A673 (cell line): ENCODE data around the gene ATP10D. TPM values are rescaled to one million over a fixed set of nuclear protein-coding genes. Genes with fewer than 3 reads are reported as not detected.

Experiments used
- BruUV-seq: library from RNA; stranded (reverse); fragments of 400-500 nt; replicated peaks from 2 replicates; lab custom pipeline; 2021; lab: Mats Ljungman, UMichigan
- CTCF ChIA-PET: fragments of 300-600 bp; sonication (Branson Sonifier 250); formaldehyde crosslinking; loops from one replicate; lab custom pipeline; 2022; ENCODE audit warnings: antibody characterized with exemption; lab: Charles Lee
- POLR2A ChIA-PET: fragments of 300-600 bp; sonication (Branson Sonifier 250); formaldehyde crosslinking; loops from one replicate; lab custom pipeline; 2022; ENCODE audit warnings: antibody characterized with exemption; ENCODE audit not compliant: low non-redundant PET; lab: Charles Lee
- DNase-seq: peaks from one replicate; pipeline ENCODE4 v3.0.0-alpha.2; 2015; ENCODE audit warnings: low spot score
- H3K27ac ChIP-seq: fragments of 200-600 bp; sonication (generic); 2 replicates; pipeline ENCODE4 v1.5.1; 2016; ENCODE audit warnings: mixed run types, low read depth, mild to moderate bottlenecking, mixed read lengths, antibody characterized with exemption, low read length; ENCODE audit not compliant: poor library complexity, severe bottlenecking
- H3K27me3 ChIP-seq: fragments of 200-600 bp; sonication (generic); replicated peaks from 2 replicates; pipeline ENCODE4 v1.6.1; 2017; ENCODE audit warnings: mixed run types, low read depth, mild to moderate bottlenecking, mixed read lengths, antibody characterized with exemption, low read length; ENCODE audit not compliant: insufficient read depth, poor library complexity
- H3K36me3 ChIP-seq: fragments of 200-600 bp; sonication (generic); 2 replicates; pipeline ENCODE4 v1.6.1; 2016; ENCODE audit warnings: mixed run types, mild to moderate bottlenecking, mixed read lengths, antibody characterized with exemption, low read length; ENCODE audit not compliant: insufficient read depth, poor library complexity, severe bottlenecking
- H3K4me1 ChIP-seq: fragments of 200-600 bp; sonication (generic); 2 replicates; pipeline ENCODE4 v1.6.1; 2017; ENCODE audit warnings: mixed run types, mild to moderate bottlenecking, mixed read lengths, antibody characterized with exemption, low read length; ENCODE audit not compliant: insufficient read depth, poor library complexity, severe bottlenecking
- H3K4me3 ChIP-seq: fragments of 200-600 bp; sonication (generic); 2 replicates; pipeline ENCODE4 v1.5.1; 2016; ENCODE audit warnings: low read depth, mixed run types, mild to moderate bottlenecking, mixed read lengths, low read length; ENCODE audit not compliant: poor library complexity, severe bottlenecking
- H3K9me3 ChIP-seq: fragments of 200-600 bp; sonication (generic); 2 replicates; pipeline ENCODE4 v1.6.1; 2016; ENCODE audit warnings: mixed run types, low read depth, mild to moderate bottlenecking, mixed read lengths, antibody characterized with exemption, low read length; ENCODE audit not compliant: poor library complexity, severe bottlenecking
- EZH2 ChIP-seq: fragments of 200-600 bp; sonication (generic); IDR thresholded peaks from 2 replicates; pipeline ENCODE4 v1.6.1; 2017; ENCODE audit warnings: borderline replicate concordance, low read depth, mild to moderate bottlenecking, mixed read lengths, antibody characterized with exemption, low read length; ENCODE audit not compliant: poor library complexity, severe bottlenecking
- intact Hi-C: fragments of 100-400 bp; cut with micrococcal nuclease; formaldehyde crosslinking; loops from one replicate; pipeline ENCODE4 v1.10.0; 2022; ENCODE audit not compliant: unreplicated experiment
- total RNA-seq: library from RNA; stranded (reverse); gene quantifications from 2 replicates; pipeline ENCODE4 v1.2.3, GENCODE V29; 2021
- TF ChIP-seq, protein P1 (sequence below): fragments of 300-800, 200-600 bp; sonication (generic); conservative IDR thresholded peaks from 2 replicates; pipeline ENCODE4 v1.5.1; 2017; ENCODE audit warnings: low read depth, mild to moderate bottlenecking, antibody characterized with exemption, low read length, moderate library complexity, mixed read lengths

Gene ATP10D
- total RNA-seq, 1 experiment from 2014 or later, result 16.1 TPM

DNA sequence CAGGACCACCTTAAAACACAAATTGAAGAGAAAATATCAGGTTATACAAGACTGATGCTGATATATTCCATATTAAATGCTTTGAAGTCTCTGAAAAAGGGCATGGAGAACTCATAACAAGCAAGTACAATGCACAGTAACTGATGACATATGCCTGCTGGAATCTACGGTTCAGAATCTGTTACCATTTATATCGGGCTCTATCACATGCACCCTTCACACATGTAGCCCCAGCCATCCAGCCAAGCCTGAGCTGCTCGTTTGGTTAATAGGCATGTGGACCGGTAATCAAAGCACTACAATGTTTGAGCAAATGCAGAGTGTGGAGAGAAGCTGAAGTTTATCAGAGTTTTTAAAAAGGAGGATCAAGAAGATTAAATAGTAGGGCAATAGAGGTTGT lies 33.4 kb upstream of the ATP10D start:
- POLR2A ChIA-PET, result no interaction called here
- H3K27me3 ChIP-seq, result no peaks in the 10 kb centered on the region
- intact Hi-C loops, result no loop called here
- no peaks in the 10 kb centered on the region for H3K9me3 ChIP-seq
- no peaks in the 10 kb centered on the region for H3K4me1 ChIP-seq
- CTCF ChIA-PET, result no interaction called here
- BruUV-seq, result no TSS peak
- H3K36me3 ChIP-seq, result no peaks in the 10 kb centered on the region
- DNase-seq, result no peak
- H3K27ac ChIP-seq, result no peak overlapping the region
- TF ChIP-seq, protein P1, sequence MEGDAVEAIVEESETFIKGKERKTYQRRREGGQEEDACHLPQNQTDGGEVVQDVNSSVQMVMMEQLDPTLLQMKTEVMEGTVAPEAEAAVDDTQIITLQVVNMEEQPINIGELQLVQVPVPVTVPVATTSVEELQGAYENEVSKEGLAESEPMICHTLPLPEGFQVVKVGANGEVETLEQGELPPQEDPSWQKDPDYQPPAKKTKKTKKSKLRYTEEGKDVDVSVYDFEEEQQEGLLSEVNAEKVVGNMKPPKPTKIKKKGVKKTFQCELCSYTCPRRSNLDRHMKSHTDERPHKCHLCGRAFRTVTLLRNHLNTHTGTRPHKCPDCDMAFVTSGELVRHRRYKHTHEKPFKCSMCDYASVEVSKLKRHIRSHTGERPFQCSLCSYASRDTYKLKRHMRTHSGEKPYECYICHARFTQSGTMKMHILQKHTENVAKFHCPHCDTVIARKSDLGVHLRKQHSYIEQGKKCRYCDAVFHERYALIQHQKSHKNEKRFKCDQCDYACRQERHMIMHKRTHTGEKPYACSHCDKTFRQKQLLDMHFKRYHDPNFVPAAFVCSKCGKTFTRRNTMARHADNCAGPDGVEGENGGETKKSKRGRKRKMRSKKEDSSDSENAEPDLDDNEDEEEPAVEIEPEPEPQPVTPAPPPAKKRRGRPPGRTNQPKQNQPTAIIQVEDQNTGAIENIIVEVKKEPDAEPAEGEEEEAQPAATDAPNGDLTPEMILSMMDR, result no peak
- no peak for TF ChIP-seq EZH2
- no peak overlapping the region for H3K4me3 ChIP-seq

DNA sequence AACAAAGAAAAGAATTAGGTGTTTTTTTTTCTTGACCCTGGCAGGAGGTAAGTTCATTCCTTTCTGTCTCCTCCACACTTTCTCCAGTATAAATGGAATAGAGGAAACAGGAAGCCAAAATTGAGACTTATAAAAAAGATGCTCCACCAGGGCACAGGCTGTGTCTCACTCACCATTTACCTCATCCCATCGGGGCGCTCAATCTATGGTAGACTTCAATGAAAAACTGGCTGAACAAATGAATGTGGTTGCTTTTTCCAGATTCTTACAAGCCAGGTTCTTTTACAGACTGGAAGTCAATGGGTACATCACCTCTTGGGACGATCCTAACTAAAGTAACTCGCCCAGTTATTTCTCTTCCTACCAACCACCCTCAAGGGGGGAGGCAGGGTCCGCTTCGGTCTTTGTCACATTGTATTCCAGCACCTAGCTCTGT lies 22.3 kb upstream of the ATP10D start:
- CTCF ChIA-PET, result no interaction called here
- no peak overlapping the region for H3K27ac ChIP-seq
- DNase-seq, result no peak
- intact Hi-C loops, result no loop called here
- H3K27me3 ChIP-seq, result no peaks in the 10 kb centered on the region
- TF ChIP-seq, protein P1, result no peak
- no peak for TF ChIP-seq EZH2
- H3K4me3 ChIP-seq, result peak overlapping the region; percentile 67
- no peaks in the 10 kb centered on the region for H3K36me3 ChIP-seq
- POLR2A ChIA-PET, result no interaction called here
- no TSS peak for BruUV-seq
- peaks cover 5% of the 10 kb centered on the region for H3K4me1 ChIP-seq
- H3K9me3 ChIP-seq, result no peaks in the 10 kb centered on the region

DNA sequence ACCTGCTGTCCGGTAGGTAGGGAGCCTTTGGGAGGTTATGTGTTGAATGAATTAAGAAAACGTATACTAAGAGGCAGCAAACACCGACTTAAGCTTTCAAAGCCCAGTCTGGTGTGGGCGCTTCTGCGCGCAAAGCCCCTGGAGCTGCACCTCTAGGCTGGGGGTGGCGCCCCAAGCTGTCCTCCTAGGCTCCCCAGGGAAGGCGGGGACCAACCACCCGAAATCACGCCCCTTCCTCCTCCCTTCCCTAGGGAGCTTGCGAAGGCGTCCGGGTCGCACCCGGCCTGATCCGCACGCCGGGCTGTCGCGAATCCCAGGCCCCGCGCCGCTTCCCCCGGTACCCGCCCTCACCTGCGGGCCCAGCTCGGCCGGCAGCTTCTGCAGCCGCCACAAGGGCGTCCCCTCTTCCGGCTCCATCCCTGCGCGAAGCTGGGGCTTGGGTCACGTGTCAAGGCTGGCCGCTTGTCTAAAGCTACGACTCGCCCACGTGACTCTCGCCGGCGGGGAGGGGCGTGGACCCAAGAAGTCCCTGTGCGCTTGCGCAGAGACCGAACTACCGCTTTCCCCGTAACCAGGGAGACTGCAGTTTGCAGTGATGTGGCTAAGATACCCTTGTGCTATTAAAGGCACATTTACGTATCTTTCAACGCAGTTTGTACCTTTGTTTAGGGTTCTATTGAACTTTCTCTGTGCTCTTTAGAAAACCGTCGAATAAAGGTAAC lies 21.7 kb upstream of the ATP10D start, which contains the start of gene COMMD8:
Gene COMMD8, minus strand, starts transcription at position 468 of the 722 bp plus-strand sequence. Its CDS starts 51 bp downstream, at position 417.
- intact Hi-C loops, result no loop called here
- Histone ChIP-seq H3K27me3 (no peaks in the 10 kb centered on the region), H3K36me3 (no peaks in the 10 kb centered on the region), H3K9me3 (no peaks in the 10 kb centered on the region), H3K4me3 (peak within 1 kb of the TSS; percentile 67), H3K4me1 (peaks cover 5% of the 10 kb centered on the region), H3K27ac (peak within 1 kb of the TSS; percentile 22)
- POLR2A ChIA-PET, result no interaction called here
- CTCF ChIA-PET, result no interaction called here
- peak; percentile 97 for DNase-seq
- TSS peak; percentile 44 for BruUV-seq
- TF ChIP-seq EZH2, result no peak
- TF ChIP-seq, protein P1, result peak; percentile 33; the same call in 1 of the 2 replicates
